GM19452 (cell line): Measurements from ENCODE around the gene SPATA3.
"Not testable (repeated sequence)": the region's sequence is repeated elsewhere in the genome, so short reads cannot be mapped to it uniquely, and the experiment has no call there.

Experiments used
- ATAC-seq: cut with Tn5 transposase; IDR thresholded peaks from one replicate; pipeline ENCODE4 v1.9.1; 2021; ENCODE audit not compliant: unreplicated experiment

The SPATA3 gene

GRCh38 chr2:230991598-230991997 is 4.3 kb upstream of the SPATA3 start:
- ATAC-seq: no peak

GRCh38 chr2:230996661-230997060 is 740 bp downstream of the SPATA3 start:
- no peak for ATAC-seq

- no peak for ATAC-seq
These were observed 3.0 kb downstream of the SPATA3 start for GRCh38 chr2:230998882-230999281.

GRCh38 chr2:230999477-230999876 is 3.6 kb downstream of the SPATA3 start:
- no peak for ATAC-seq

GRCh38 chr2:231000211-231000904 is 4.4 kb downstream of the SPATA3 start:
- ATAC-seq: no peak

- no peak for ATAC-seq
These were observed 5.1 kb downstream of the SPATA3 start for GRCh38 chr2:231001036-231001435.

- ATAC-seq: no peak
These were observed 6.0 kb downstream of the SPATA3 start for GRCh38 chr2:231001921-231002320.

- no peak for ATAC-seq
These were observed 6.7 kb downstream of the SPATA3 start for GRCh38 chr2:231002641-231003040.

GRCh38 chr2:231003186-231003585 is 7.3 kb downstream of the SPATA3 start:
- ATAC-seq: no peak

- ATAC-seq: not testable (repeated sequence)
These were observed 9.0 kb downstream of the SPATA3 start for GRCh38 chr2:231004930-231005329.

GRCh38 chr2:231007286-231008098 is 11.6 kb downstream of the SPATA3 start:
- no peak for ATAC-seq

GRCh38 chr2:231008131-231008530 is 12.2 kb downstream of the SPATA3 start:
- ATAC-seq: no peak

GRCh38 chr2:231009236-231009919 is 13.5 kb downstream of the SPATA3 start:
- no peak for ATAC-seq

- ATAC-seq: no peak
These were observed 14.3 kb downstream of the SPATA3 start for GRCh38 chr2:231010201-231010730.

GRCh38 chr2:231011526-231011925 is 15.6 kb downstream of the SPATA3 start:
- ATAC-seq: no peak

- ATAC-seq: no peak
These were observed 16.5 kb downstream of the SPATA3 start for GRCh38 chr2:231012463-231012862.

GRCh38 chr2:231013820-231014219 is 17.9 kb downstream of the SPATA3 start:
- no peak for ATAC-seq

- ATAC-seq: no peak
These were observed 19.6 kb downstream of the SPATA3 start for GRCh38 chr2:231015478-231015877.

- ATAC-seq: no peak
These were observed 20.0 kb downstream of the SPATA3 start for GRCh38 chr2:231015926-231016325.

GRCh38 chr2:231016566-231017230 is 20.8 kb downstream of the SPATA3 start:
- no peak for ATAC-seq

GRCh38 chr2:231017231-231017598 is 21.3 kb downstream of the SPATA3 start:
- no peak for ATAC-seq
